Type B pancreatic cell (in vitro differentiated cells): Measurements from ENCODE around the gene PPP4R3B. TPM values are rescaled to one million over a fixed set of nuclear protein-coding genes. Genes with fewer than 3 reads are reported as not detected.

Experiments used
- DNase-seq: peaks from one replicate; pipeline ENCODE4 v3.0.0; 2021; ENCODE audit warnings: mixed read lengths; ENCODE audit not compliant: unreplicated experiment; ENCODE audit errors: extremely low spot score
- H3K27ac Mint-ChIP-seq: 2 replicates; pipeline ENCODE4 v1.8.0; 2021; ENCODE audit warnings: mild to moderate bottlenecking, mixed read lengths
- H3K27me3 Mint-ChIP-seq: 2 replicates; pipeline ENCODE4 v1.8.0; 2021; ENCODE audit warnings: mixed read lengths
- H3K36me3 Mint-ChIP-seq: 2 replicates; pipeline ENCODE4 v1.8.0; 2021; ENCODE audit warnings: mixed read lengths
- H3K4me1 Mint-ChIP-seq: one replicate; pipeline ENCODE4 v1.8.0; 2021; ENCODE audit warnings: mixed read lengths; ENCODE audit not compliant: unreplicated experiment
- H3K4me3 Mint-ChIP-seq: 2 replicates; pipeline ENCODE4 v1.8.0; 2021; ENCODE audit warnings: mild to moderate bottlenecking, mixed read lengths
- H3K9me3 Mint-ChIP-seq: 2 replicates; pipeline ENCODE4 v1.8.0; 2021; ENCODE audit warnings: mixed read lengths
- long read RNA-seq: library from polyadenylated mRNA; unstranded; transcript quantifications from one replicate; pipeline ENCODE4 v2.0.0, GENCODE V29; 2020
- total RNA-seq: library from RNA; stranded (reverse); gene quantifications from 2 replicates; pipeline ENCODE4 v1.2.1, GENCODE V29; 2021; ENCODE audit warnings: low replicate concordance
- TF ChIP-seq, protein P1 (sequence below): fragments of 200-600 bp; sonication (generic); conservative IDR thresholded peaks from 2 replicates; pipeline ENCODE4 v1.5.0; 2021; ENCODE audit warnings: antibody characterized with exemption, mild to moderate bottlenecking

Gene PPP4R3B
- 54.6 and 59.4 TPM in 2 replicates for total RNA-seq
- long read RNA-seq, full-length matches to known transcripts = 6 of 72 reads
- long read RNA-seq, partial matches to known transcripts = 42 of 72 reads
- long read RNA-seq, other reads (novel, unspliced or antisense) = 24 of 72 reads

- Mint-ChIP-seq H3K27me3 (no peaks in the 10 kb centered on the region), H3K4me3 (no peak within 1 kb of the TSS), H3K36me3 (peaks cover 11% of the 10 kb centered on the region), H3K4me1 (peaks cover 14% of the 10 kb centered on the region), H3K27ac (no peak within 1 kb of the TSS), H3K9me3 (no peaks in the 10 kb centered on the region)
- peak; percentile 99 for DNase-seq
- TF ChIP-seq, protein P1, sequence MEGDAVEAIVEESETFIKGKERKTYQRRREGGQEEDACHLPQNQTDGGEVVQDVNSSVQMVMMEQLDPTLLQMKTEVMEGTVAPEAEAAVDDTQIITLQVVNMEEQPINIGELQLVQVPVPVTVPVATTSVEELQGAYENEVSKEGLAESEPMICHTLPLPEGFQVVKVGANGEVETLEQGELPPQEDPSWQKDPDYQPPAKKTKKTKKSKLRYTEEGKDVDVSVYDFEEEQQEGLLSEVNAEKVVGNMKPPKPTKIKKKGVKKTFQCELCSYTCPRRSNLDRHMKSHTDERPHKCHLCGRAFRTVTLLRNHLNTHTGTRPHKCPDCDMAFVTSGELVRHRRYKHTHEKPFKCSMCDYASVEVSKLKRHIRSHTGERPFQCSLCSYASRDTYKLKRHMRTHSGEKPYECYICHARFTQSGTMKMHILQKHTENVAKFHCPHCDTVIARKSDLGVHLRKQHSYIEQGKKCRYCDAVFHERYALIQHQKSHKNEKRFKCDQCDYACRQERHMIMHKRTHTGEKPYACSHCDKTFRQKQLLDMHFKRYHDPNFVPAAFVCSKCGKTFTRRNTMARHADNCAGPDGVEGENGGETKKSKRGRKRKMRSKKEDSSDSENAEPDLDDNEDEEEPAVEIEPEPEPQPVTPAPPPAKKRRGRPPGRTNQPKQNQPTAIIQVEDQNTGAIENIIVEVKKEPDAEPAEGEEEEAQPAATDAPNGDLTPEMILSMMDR = peak; percentile 68
Observed at GRCh38 chr2:55617175-55618024, at the start of gene PPP4R3B. Gene PPP4R3B (minus strand): TSS chr2:55617622. CDS start chr2:55617285, 337 bp downstream.

DNA sequence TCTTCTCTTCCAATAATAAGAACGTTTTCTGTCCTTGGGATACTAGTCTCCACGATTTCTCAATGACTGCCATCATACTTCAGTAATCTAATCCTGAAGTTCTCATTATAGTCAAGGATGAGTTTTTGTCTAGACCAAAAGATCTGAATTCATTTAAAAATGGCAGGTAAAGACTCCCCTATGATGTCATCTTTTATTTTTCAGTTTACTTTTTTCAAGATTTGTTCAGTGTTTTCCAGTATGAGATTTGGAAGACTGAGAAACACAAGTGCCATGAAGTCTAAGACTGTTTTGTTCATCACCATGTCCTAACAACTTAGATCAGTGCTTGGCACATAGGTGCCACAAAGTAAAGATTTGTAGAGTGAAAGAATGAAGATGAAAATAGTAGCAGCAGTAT, 35.8 kb upstream of the PPP4R3B start:
- Mint-ChIP-seq H3K27ac (no peak overlapping the region), H3K36me3 (peaks cover 26% of the 10 kb centered on the region), H3K27me3 (no peaks in the 10 kb centered on the region), H3K4me1 (no peaks in the 10 kb centered on the region), H3K4me3 (no peak overlapping the region), H3K9me3 (no peaks in the 10 kb centered on the region)
- DNase-seq = no peak
- TF ChIP-seq, protein P1 = no peak

GRCh38 chr2:55649211-55649610, 31.8 kb upstream of the PPP4R3B start:
- no peaks in the 10 kb centered on the region for H3K4me1 Mint-ChIP-seq
- H3K9me3 Mint-ChIP-seq = no peaks in the 10 kb centered on the region
- H3K4me3 Mint-ChIP-seq = no peak overlapping the region
- peaks cover 18% of the 10 kb centered on the region for H3K36me3 Mint-ChIP-seq
- no peak overlapping the region for H3K27ac Mint-ChIP-seq
- DNase-seq = no peak
- H3K27me3 Mint-ChIP-seq = no peaks in the 10 kb centered on the region
- TF ChIP-seq, protein P1 = no peak

GRCh38 chr2:55636831-55637230, 19.4 kb upstream of the PPP4R3B start:
- H3K9me3 Mint-ChIP-seq = no peaks in the 10 kb centered on the region
- no peaks in the 10 kb centered on the region for H3K4me1 Mint-ChIP-seq
- no peak overlapping the region for H3K27ac Mint-ChIP-seq
- no peak for DNase-seq
- no peaks in the 10 kb centered on the region for H3K27me3 Mint-ChIP-seq
- no peak overlapping the region for H3K4me3 Mint-ChIP-seq
- H3K36me3 Mint-ChIP-seq = peaks cover 13% of the 10 kb centered on the region
- TF ChIP-seq, protein P1 = no peak

DNA sequence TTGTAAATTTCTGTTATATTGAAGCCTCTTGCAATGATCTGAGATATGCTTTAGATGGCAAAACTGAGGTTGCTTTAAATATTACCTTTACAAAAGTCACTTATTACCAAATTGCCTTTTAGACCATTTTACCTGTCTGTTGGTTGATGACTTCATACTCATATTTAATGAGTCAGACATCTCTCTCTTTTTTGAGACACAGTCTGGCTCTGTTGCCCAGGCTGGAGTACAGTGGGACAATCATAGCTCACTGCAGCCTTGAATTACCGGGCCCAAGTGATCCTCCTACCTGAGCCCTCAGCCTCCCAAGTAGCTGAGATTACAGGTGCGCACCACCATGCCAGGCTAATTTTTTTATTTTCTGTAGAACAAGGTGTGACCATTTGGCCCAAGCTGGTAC, 11.5 kb upstream of the PPP4R3B start:
- H3K36me3 Mint-ChIP-seq = peaks cover 9% of the 10 kb centered on the region
- no peak overlapping the region for H3K4me3 Mint-ChIP-seq
- H3K9me3 Mint-ChIP-seq = no peaks in the 10 kb centered on the region
- DNase-seq = no peak
- no peak overlapping the region for H3K27ac Mint-ChIP-seq
- H3K4me1 Mint-ChIP-seq = no peaks in the 10 kb centered on the region
- TF ChIP-seq, protein P1 = no peak
- H3K27me3 Mint-ChIP-seq = no peaks in the 10 kb centered on the region
